Thyroid gland (tissue), 4 donors: Measurements from ENCODE around the gene HSF2BP.
"Not testable (repeated sequence)": the region's sequence is repeated elsewhere in the genome, so short reads cannot be mapped to it uniquely, and the experiment has no call there.

Experiments used
- CTCF ChIP-seq, 6 experiments: fragments of 200-600 bp in 3 of 6; fragments of 450-650 bp in 3 of 6; sonication (generic) in 3 of 6; IDR thresholded peaks; one replicate each; pipeline ENCODE4 v1.5.1; 2016 to 2019; ENCODE audit warnings: antibody characterized with exemption in 6 of 6, mild to moderate bottlenecking in 2 of 6, inconsistent platforms in 1 of 6, moderate library complexity in 1 of 6
- POLR2A ChIP-seq, 2 donors: fragments of 450-650 bp; IDR thresholded peaks; one replicate each; pipeline ENCODE4 v1.6.1; 2017; ENCODE audit warnings: antibody characterized with exemption in 2 of 2, mild to moderate bottlenecking in 2 of 2, moderate library complexity in 1 of 2

GRCh38 chr21:43498065-43498464, 161.2 kb downstream of the HSF2BP start:
- not testable (repeated sequence) for TF ChIP-seq CTCF, POLR2A (IDR thresholded peaks at IDR 0.05)
